ENCODE measurements around the gene GNAQ. TPM values are rescaled to one million over a fixed set of nuclear protein-coding genes. Genes with fewer than 3 reads are reported as not detected.

The GNAQ gene
- total and polyA plus RNA-seq, 2 of the 13 experiments (the other 11 are each of a cell fraction or from before 2014, with no cell fraction given), result 16.5 to 17.7 TPM

DNA sequence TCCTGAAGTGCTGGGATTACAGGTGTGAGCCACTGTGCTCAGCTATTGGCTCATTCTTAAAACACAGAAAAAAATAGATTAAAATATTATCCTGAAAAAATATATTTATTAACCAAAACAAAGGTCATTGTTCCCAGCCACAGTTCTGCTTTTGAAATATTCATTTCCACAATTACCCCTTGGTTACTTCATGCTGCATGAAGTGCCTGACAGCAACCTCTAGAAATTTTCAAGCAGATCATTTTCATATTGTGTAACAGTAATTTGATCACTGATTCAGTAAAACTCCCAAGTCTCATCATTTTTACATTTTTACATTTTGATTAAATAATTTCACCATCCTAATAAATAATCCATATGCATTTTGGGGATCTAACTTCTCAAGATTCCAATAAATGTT lies 18.8 kb upstream of the GNAQ start (continued):
- TF ChIP-seq ZSCAN20 (CRISPR knock-in tag; IDR thresholded peaks at IDR 0.05; ENCODE audit: borderline replicate concordance), result no peak
- TF ChIP-seq TFAP4 (IDR thresholded peaks at IDR 0.05; ENCODE audit: borderline replicate concordance, low read depth), result no peak
- TF ChIP-seq HDAC1 (CRISPR knock-in tag; IDR thresholded peaks at IDR 0.05), result no peak
- TF ChIP-seq E2F2 (CRISPR knock-in tag; IDR thresholded peaks at IDR 0.05; ENCODE audit: borderline replicate concordance), result no peak

- no peaks in the 10 kb centered on the region for H3K4me1 ChIP-seq (ENCODE audit: insufficient read depth, low read length)
- CTCF ChIA-PET (ENCODE audit: low intra/inter-chr PET ratio, low total read pairs), result no interaction called here
- no peak for ATAC-seq
- TF ChIP-seq TFAP4 (IDR thresholded peaks at IDR 0.05; ENCODE audit: borderline replicate concordance, low read depth) (no peak), ETV5 (CRISPR knock-in tag; IDR thresholded peaks at IDR 0.05; ENCODE audit: borderline replicate concordance) (no peak), ZFP37 (CRISPR knock-in tag; IDR thresholded peaks at IDR 0.05; ENCODE audit: borderline replicate concordance) (no peak), ZFP41 (CRISPR knock-in tag; IDR thresholded peaks at IDR 0.05; ENCODE audit: borderline replicate concordance) (no peak), REXO4 (CRISPR knock-in tag; IDR thresholded peaks at IDR 0.05; ENCODE audit: borderline replicate concordance) (no peak), DMAP1 (CRISPR knock-in tag; IDR thresholded peaks at IDR 0.05) (no peak), ZNF121 (CRISPR knock-in tag; IDR thresholded peaks at IDR 0.05) (no peak), HNRNPLL (IDR thresholded peaks at IDR 0.05; ENCODE audit: low read depth, low read length, poor library complexity, severe bottlenecking) (no peak), ATRX (CRISPR knock-in tag; IDR thresholded peaks at IDR 0.05; ENCODE audit: borderline replicate concordance) (no peak), ZNF317 (CRISPR knock-in tag; IDR thresholded peaks at IDR 0.05) (no peak), MBD4 (IDR thresholded peaks at IDR 0.05; ENCODE audit: borderline replicate concordance, low read length) (no peak), KDM3A (CRISPR knock-in tag; IDR thresholded peaks at IDR 0.05; ENCODE audit: low read depth) (no peak), ZFP1 (CRISPR knock-in tag; IDR thresholded peaks at IDR 0.05) (no peak)
- TF ChIP-seq, protein P1, sequence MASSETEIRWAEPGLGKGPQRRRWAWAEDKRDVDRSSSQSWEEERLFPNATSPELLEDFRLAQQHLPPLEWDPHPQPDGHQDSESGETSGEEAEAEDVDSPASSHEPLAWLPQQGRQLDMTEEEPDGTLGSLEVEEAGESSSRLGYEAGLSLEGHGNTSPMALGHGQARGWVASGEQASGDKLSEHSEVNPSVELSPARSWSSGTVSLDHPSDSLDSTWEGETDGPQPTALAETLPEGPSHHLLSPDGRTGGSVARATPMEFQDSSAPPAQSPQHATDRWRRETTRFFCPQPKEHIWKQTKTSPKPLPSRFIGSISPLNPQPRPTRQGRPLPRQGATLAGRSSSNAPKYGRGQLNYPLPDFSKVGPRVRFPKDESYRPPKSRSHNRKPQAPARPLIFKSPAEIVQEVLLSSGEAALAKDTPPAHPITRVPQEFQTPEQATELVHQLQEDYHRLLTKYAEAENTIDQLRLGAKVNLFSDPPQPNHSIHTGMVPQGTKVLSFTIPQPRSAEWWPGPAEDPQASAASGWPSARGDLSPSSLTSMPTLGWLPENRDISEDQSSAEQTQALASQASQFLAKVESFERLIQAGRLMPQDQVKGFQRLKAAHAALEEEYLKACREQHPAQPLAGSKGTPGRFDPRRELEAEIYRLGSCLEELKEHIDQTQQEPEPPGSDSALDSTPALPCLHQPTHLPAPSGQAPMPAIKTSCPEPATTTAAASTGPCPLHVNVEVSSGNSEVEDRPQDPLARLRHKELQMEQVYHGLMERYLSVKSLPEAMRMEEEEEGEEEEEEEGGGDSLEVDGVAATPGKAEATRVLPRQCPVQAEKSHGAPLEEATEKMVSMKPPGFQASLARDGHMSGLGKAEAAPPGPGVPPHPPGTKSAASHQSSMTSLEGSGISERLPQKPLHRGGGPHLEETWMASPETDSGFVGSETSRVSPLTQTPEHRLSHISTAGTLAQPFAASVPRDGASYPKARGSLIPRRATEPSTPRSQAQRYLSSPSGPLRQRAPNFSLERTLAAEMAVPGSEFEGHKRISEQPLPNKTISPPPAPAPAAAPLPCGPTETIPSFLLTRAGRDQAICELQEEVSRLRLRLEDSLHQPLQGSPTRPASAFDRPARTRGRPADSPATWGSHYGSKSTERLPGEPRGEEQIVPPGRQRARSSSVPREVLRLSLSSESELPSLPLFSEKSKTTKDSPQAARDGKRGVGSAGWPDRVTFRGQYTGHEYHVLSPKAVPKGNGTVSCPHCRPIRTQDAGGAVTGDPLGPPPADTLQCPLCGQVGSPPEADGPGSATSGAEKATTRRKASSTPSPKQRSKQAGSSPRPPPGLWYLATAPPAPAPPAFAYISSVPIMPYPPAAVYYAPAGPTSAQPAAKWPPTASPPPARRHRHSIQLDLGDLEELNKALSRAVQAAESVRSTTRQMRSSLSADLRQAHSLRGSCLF (CRISPR knock-in tag; IDR thresholded peaks at IDR 0.05; ENCODE audit: borderline replicate concordance), result no peak
These were observed 17.9 kb upstream of the GNAQ start for GRCh38 chr9:78049484-78049883.

More at GRCh38 chr9:78049484-78049883, 17.9 kb upstream of the GNAQ start:
- no TSS peak for BruUV-seq (replicated peaks)
- Histone ChIP-seq H3K36me3 (replicated peaks in 1 of 2; ENCODE audit: control insufficient read depth in 1 of 2, insufficient read depth in 2 of 2, low read length in 2 of 2) (no peaks in the 10 kb centered on the region), H3K27ac (ENCODE audit: extremely low read length, insufficient read depth, low read length) (no peak overlapping the region), H4K20me1 (ENCODE audit: insufficient read depth, low read length) (no peaks in the 10 kb centered on the region), H3K27me3 (ENCODE audit: control insufficient read depth in 1 of 2, insufficient read depth in 2 of 2, low read length in 2 of 2) (peaks cover 0 to 2% of the 10 kb centered on the region in 2 experiments; a peak in 1 of 5 replicates), H3K9ac (ENCODE audit: insufficient read depth, low read depth, low read length) (no peak overlapping the region), H3K4me3 (replicated peaks in 1 of 3; ENCODE audit: insufficient read depth in 1 of 3, low read depth in 2 of 3, low read length in 3 of 3) (no peak overlapping the region), H3K9me3 (ENCODE audit: low read length) (no peaks in the 10 kb centered on the region), H2AFZ (ENCODE audit: low read length) (no peak overlapping the region), H3K79me2 (ENCODE audit: insufficient read depth, low read length) (no peaks in the 10 kb centered on the region), H3K4me2 (ENCODE audit: low read depth, low read length) (no peak overlapping the region)
- intact Hi-C loops (cut with micrococcal nuclease; ENCODE audit: unreplicated experiment) (no loop called here), in situ Hi-C loops (cut with HindIII; ENCODE audit: extremely low pct_ligation_motif_present, low pct_unique_long_range_greater_than_20kb) (loop anchor here (10.0 kb wide), 1 partner anchor 55 kb away; no protein-coding TSS in a partner anchor)
- FAIRE-seq (no peak), DNase-seq (ENCODE audit: low spot score) (no peak)
- WGBS (ENCODE audit: low lambda C conversion rate), result 28% methylated on average over 3 of the region's 3 CpGs
- POLR2A ChIA-PET, result no interaction called here

All from HepG2 (cell line).